Cerebellar nuclear complex (tissue), 1 donor: Measurements from ENCODE around the gene AWAT2.
"Not testable (repeated sequence)": the region's sequence is repeated elsewhere in the genome, so short reads cannot be mapped to it uniquely, and the experiment has no call there.

ENCODE experiments used
- DNase-seq, 2 experiments: peaks; one replicate each; lab custom pipeline; 2025; lab: John Stamatoyannopoulos, UW

The AWAT2 gene

GRCh38 chrX:70041993-70042392, 7.7 kb downstream of the AWAT2 start:
- DNase-seq = no peak

GRCh38 chrX:70039758-70040157, 10.0 kb downstream of the AWAT2 start:
- DNase-seq = no peak

GRCh38 chrX:70038951-70039350, 10.8 kb downstream of the AWAT2 start:
- DNase-seq = no peak

- no peak for DNase-seq
These were observed 11.2 kb downstream of the AWAT2 start for GRCh38 chrX:70038515-70038914.

- DNase-seq = no peak
These were observed 15.1 kb downstream of the AWAT2 start for GRCh38 chrX:70034646-70035045.

- no peak for DNase-seq
These were observed 16.2 kb downstream of the AWAT2 start for GRCh38 chrX:70033348-70034051.

- no peak for DNase-seq
These were observed 16.9 kb downstream of the AWAT2 start for GRCh38 chrX:70032792-70033191.

- DNase-seq = peak in 1 of 2 experiments; percentile 10
These were observed 19.4 kb downstream of the AWAT2 start for GRCh38 chrX:70030301-70030767.

- DNase-seq = no peak
These were observed 19.9 kb downstream of the AWAT2 start for GRCh38 chrX:70029863-70030262.

GRCh38 chrX:70026851-70027200, 22.9 kb downstream of the AWAT2 start:
- DNase-seq = no peak

GRCh38 chrX:70026112-70026850, 23.5 kb downstream of the AWAT2 start:
- DNase-seq = no peak

GRCh38 chrX:70025464-70025863, 24.3 kb downstream of the AWAT2 start:
- no peak for DNase-seq

- no peak for DNase-seq
These were observed 27.1 kb downstream of the AWAT2 start for GRCh38 chrX:70022616-70023015.

GRCh38 chrX:70016513-70016912, 33.2 kb downstream of the AWAT2 start:
- no peak for DNase-seq

GRCh38 chrX:70013466-70014381, 36.0 kb downstream of the AWAT2 start:
- DNase-seq = no peak

- DNase-seq = no peak
These were observed 37.0 kb downstream of the AWAT2 start for GRCh38 chrX:70012756-70013155.

- no peak for DNase-seq
These were observed 39.8 kb downstream of the AWAT2 start for GRCh38 chrX:70009970-70010369.

- DNase-seq = no peak
These were observed 40.7 kb downstream of the AWAT2 start for GRCh38 chrX:70009049-70009448.

- DNase-seq = no peak
These were observed 41.8 kb downstream of the AWAT2 start for GRCh38 chrX:70007946-70008345.

- no peak for DNase-seq
These were observed 47.9 kb downstream of the AWAT2 start for GRCh38 chrX:70001708-70002341.

- no peak for DNase-seq
These were observed 48.5 kb downstream of the AWAT2 start for GRCh38 chrX:70001269-70001668.

- DNase-seq = not testable (repeated sequence)
These were observed 51.4 kb downstream of the AWAT2 start for GRCh38 chrX:69998299-69998698.
